GM19351 (cell line): ENCODE data around the gene MYO5B.
"Not testable (repeated sequence)": the region's sequence is repeated elsewhere in the genome, so short reads cannot be mapped to it uniquely, and the experiment has no call there.

Source experiments
- ATAC-seq: cut with Tn5 transposase; IDR thresholded peaks from one replicate; pipeline ENCODE4 v1.9.1; 2021; ENCODE audit warnings: mild to moderate bottlenecking, moderate library complexity; ENCODE audit not compliant: unreplicated experiment

MYO5B gene

DNA sequence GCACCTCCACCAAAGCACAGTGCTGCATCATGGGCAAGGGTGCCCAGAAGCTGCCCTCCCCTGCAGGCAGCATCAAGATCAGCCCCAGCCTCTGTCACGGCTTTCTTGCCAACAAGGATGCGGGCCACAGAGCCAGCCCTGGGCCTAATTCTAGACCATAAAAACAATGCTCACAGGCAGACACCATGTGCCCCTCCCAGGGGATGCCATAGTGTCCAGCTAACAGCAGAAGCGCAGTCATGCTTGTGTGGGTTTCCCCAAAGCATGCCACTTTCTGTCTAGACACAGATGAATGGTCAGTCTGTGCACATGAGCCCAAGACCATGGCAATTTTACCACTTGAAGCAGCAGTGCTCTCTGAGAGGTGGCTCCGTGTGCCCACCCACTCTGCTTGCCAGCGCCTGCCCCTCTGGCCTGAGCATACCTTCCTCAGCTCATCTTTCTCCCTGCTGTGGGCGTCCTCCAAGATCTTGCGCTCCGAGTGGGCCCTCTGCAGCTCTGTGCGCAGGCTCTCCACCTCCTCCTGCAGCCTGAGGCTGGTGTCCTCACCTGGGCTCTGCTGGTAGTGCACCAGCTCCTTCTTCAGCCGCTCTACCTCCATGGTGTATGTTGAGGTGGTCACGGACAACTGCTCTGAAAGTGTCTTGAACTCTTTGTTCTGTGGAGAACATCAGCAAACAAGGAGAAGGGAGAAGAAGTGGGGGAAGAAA is 300.3 kb downstream of the MYO5B start:
- no peak for ATAC-seq

DNA sequence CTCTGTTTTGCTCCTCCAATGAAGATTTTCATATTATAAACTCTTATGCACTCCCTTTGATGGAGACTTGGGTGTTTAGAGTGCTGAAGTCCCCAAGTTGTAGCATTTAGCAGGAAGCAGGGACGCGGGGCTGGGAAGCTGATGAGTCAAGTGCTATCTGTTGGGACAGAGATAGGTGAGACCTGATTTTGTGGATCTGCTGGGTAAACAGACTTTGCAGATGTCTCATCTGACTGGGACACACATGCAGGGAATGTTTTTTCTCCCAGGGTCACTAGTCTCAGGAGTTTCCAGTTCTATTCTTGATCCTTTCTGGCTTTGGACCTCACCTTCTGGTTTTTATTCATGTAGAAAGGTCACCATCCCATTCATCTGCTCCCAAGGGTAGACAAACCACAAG is 301.9 kb downstream of the MYO5B start:
- ATAC-seq, result no peak

DNA sequence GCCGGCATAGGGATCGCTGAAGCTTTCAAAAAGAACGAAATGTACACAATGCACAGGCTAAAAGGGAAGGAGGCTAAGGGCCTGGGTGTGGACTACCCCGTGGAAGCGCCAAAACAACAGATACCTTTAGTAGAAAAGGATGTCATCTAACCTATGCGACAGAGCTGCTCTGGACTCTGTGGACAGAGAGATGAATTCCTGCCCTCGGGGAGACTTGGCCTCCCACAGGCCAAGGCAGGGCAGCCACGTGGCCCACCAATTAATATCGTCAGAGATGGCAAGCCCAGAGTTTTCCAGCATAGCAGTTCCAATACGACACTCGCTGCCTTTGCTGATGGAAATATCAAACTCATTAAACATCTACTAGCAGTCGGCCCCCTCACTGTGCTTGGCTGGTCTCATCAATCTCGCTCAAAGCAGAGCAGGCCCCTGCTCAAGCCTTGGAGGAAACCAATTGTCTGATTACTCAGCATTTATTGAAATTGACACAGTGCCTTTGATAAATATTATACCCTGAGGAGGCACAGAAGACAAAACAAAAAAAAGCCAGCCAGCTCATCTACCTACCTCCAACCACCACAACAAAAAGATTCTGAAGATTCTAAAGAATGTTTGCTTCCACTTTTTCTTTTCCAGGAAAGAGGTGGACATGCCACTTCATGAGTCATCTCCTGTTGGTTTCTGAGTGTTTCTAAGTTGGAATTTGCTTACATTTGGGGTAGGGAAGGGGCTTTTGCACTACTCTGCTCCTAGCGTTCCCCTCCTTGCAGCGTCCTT is 302.6 kb downstream of the MYO5B start:
- ATAC-seq, result no peak

DNA sequence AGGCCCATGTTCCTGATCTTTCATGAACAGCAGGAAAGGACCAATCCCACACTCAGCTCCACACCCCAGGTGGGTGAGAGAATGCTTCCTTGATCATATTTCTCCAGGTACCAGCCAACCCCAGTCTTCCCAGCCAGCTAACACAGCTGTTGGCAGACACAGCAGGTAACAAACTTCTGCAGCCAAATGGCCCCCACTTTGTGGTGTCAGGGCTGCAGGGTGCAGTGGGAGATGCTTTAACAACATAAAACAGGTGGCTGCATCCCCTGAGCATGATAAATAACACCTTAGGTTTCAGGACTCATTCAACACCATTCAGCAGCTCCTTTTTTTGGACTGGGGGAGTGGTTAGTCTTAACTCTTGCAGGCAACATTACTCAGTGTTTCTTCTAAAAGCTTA is 304.9 kb downstream of the MYO5B start:
- no peak for ATAC-seq

DNA sequence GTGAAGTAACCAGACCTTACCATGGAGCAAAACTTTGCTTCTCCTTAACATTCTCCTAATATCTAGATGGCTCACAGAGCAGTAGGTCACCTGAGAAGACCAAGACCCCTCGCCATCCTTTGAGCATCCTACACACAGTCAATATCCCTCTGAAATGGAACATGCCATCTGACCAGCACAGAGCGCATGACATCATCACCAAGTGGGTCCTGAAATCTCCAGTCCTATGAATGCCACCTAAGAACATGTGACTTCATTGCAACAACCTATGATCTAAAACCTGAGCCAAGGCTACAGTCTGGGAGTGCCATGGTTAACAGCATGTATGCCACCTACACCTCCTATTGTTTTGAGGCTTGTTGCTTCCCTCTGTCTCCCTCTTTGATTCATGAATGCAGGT is 305.4 kb downstream of the MYO5B start:
- ATAC-seq, result not testable (repeated sequence)

DNA sequence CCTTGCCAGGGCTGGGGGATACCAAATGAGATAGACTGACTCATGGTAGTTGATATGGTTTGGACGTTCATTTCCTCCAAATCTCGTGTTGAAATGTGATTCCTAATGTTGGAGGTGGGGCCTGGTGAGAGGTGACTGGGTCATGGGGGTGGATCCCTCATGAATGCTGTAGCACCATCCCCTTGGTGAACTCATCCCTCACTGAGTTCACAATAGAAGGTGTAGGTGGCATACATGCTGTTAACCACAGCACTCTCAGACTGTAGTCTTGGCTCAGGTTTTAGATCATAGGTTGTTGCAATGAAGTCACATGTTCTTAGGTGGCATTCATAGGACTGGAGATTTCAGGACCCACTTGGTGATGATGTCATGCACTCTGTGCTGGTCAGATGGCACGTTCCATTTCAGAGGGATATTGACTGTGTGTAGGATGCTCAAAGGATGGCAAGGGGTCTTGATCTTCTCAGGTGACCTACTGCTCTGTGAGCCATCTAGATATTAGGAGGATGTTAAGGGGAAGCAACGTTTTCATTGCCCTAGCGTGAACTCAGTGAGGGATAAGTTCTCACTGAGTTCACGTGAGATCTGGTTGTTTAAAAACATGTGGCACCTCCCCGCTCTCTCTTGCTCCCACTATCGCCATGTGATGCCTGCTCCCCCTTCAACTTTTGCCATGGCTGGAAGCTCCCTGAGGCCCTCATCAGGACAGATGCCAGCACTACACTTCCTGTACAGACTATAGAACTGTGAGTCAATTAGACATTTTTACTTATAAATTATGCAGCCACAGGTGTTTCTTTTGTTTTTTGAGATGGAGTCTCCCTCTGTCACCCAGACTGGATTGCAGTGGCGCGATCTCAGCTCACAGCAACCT is 307.8 kb downstream of the MYO5B start:
- ATAC-seq, result no peak

DNA sequence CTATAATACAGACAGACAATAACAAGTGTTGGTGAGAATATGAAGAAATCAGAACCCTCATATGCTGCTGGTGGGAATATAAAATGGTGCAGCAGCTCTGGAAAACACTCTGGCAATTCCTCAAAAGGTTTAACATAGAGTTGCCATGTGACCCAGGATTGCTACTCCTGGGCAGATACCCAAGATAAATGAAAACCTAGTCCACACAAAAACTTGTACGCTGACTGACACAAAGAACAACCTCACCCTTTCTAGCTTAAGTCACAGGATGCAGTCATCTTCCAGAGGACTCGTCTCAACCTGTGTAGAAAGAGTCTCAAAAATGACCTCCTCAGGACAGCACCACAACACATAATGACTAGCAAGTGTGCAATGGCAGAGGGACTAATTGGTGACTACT is 310.0 kb downstream of the MYO5B start:
- ATAC-seq, result no peak

DNA sequence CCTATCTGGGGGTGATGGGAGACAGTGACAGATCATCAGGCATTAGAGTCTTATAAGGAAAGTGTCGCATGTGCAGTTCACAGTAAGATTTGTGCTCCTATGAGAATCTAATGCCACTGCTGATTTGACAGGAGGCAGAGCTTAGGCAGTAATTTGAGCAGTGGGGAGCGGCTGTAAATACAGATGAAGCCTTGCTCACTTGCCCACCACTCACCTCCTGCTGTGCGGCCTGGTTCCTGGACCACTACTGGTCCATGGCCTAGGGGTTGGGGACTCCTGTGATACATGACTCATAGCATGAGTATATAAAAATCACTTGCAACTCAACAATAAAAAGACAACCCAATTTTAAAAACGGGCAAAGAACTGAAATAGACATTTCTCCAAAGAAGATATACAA is 310.5 kb downstream of the MYO5B start:
- no peak for ATAC-seq

DNA sequence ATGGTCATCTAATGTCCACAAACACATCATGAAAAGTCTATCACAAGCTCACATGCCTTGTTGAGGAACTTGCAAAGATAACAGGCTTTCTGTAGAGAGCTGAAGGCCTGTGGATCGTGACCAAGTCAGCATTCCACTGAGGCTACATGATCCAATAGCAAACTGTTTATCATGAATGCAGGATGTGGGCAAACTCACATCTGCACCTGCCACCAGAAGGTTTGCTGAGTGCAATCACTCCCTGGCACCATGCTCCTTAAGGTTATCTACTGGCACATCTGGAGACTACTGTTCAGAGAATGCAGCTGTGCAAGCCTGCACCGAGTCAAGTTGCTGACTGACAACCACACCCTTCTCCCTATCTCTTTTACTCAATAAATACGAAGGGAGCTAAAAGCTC is 314.3 kb downstream of the MYO5B start:
- no peak for ATAC-seq

DNA sequence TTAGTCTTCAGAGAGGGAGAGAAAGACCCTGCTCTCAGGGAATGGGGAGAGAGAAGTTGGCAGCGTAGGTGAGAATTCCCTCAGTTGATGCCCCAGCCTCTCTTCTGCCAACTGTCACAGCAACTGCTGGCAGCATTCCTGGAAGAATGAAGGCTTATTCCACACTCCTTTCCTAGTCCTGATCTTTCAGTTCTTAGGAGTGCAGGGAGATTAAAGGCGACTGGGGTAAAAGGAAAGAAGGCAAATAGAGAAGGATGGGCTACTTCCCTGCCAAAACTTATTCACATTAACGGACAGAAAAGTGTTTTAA is 315.7 kb downstream of the MYO5B start:
- ATAC-seq, result no peak

DNA sequence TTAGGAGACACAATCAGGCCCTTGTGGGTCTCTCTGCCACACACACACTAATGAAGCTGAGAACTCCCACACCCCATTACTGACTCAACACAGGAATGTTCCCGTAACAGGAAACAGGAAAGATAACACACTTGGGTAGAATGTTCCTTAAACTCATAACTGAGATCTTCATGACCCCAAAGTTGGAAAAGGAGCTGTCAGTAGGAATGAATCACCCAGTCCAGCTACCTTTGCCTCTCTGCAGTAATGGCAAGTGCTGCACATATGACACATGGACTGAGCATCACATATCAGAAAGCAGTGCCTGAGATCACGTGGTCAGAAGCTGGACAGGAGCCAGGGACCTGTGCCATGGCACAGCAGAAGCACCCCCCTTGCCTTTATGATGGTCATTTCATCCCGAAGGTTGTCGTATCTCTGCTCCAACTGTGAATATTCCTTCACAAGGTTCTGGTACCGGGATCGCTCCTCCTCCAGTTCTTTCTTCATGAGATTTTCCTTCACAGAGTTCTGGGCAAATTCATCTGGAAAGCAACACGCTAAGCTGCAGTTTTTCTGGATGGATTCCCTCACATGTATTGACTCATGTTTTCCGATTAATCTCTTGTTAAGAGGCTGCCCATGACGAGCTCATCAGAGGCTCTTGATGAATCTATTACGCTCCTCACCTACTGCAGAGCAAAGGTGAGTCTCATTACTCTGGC is 316.2 kb downstream of the MYO5B start:
- no peak for ATAC-seq

DNA sequence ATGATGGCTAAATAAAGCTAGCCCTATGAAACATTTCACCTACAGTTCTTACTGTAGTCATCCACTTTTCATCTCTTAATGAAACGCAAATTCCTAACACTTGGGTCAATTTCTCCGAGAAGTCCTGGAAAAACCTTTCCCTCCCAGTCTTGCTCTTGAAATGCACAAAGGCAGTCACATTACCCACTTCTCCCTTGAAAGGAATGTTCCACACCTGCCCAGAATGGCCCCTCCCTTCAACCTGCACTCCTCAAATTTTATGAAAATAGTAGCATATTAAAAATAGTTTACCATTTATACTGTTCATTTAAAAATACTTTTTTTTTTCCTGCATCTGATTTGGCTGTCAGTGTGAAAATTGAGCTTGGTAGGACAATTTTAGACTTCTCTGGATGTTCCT is 316.9 kb downstream of the MYO5B start:
- no peak for ATAC-seq

DNA sequence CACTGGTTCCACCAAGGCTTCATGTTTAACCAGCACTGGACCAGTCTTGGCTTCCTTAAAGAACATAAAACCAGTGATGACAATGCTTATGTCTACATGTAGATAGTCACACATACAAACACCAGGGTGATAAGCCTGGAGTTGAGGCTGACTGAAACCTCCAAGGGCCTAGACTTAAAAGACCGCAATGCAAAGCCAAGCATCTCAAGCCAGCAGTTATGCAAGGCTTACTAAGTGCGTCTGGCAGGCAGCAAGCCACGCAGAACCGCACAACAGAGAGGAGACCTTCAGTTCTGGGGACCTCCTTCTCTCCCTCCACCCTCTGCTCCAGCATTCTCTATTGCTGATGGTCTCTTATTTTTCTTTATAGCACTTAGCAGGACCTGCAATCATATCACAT is 318.4 kb downstream of the MYO5B start:
- no peak for ATAC-seq

DNA sequence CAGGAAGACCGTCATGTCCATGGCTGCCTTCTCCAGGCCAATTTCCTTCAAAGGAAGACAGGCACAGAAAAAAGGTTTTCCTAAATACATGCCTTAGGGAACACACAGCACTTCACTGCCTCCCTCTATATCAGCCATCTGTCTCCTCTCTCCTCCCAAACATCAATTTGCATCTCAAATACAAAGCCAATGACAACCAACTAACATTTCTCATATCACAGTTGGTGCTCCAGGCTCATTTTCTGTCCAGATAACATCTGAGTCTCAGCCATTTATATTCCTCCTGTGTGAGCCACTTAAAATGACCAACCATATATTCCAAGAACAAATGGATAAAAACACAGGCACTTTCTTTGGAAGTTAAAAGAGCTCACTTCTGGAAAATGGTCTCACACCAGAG is 319.2 kb downstream of the MYO5B start:
- ATAC-seq, result no peak

DNA sequence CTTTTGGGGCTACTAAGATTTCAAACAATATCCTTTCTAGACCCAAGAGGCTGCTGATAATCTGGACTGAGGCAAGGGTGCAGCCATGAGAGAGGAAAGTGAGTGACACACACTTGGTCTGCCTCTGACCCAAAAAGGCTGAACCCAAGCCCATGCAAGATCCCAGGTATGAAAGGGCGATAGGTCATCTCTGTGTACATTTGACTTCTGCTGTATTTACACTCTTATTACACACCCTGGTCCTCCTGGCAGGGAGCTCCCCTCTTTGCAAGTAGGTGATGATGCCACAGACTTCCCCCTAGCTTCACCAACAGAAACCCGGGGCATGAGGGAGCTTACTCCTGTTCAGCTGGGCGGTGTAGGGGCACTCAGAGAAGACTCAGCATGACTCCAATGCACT is 319.8 kb downstream of the MYO5B start:
- ATAC-seq, result no peak

DNA sequence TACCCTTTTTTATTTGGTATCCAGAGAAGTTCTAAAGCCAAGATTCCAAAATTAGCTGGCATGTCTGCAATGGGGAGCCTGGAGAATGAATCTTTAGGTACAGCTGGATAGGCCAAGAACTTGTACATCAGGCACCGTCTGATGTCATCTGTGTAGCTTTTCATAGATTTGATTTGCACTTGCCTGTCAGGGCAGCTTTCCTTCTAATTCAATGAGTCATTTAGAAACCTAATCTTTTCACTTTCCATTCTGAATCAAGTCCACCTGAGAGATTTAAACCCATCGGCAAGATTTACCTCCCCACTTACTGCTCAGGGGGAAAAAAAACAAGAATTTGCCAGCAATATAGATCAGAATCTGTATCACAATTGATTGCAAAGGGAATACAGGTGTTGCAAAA is 320.7 kb downstream of the MYO5B start:
- ATAC-seq, result peak; percentile 80

DNA sequence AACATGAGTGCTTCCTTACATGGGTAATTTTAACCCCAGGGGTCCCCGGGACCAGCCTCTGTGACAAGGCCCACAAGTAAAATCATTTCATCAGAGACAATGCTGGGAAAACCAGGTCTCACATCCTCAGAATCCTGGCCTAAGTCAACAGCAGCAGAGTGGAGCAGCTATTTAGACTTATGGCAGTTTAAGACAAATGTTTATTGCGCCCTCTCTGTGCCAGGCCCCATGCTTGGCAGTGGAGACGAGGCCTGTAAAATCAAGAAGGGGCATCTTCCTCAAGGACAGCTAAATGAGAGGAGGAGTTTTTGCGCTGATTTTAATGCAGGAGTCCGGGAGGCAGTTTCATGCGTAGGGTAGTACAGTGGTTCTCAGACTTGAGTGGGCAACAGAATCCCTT is 325.6 kb downstream of the MYO5B start:
- ATAC-seq, result no peak

DNA sequence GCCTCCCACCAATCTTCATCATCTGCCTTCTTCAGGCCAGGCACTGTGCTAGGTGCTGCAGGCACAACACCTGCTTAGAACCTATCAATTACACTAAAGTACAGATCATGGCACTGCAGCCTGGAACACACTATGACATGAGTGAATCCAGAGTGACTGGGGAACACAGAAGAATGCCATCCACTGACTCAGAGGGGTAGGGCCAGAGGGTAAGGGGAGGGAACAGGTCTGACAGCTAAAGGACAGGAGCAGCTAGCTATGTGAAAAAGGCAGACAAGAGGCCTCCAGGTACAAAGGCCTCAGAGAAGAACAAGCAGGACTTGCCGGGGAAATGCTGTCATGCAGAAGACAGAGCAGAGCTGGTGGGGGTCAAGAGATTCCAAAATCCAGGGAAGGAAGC is 328.3 kb downstream of the MYO5B start:
- no peak for ATAC-seq

DNA sequence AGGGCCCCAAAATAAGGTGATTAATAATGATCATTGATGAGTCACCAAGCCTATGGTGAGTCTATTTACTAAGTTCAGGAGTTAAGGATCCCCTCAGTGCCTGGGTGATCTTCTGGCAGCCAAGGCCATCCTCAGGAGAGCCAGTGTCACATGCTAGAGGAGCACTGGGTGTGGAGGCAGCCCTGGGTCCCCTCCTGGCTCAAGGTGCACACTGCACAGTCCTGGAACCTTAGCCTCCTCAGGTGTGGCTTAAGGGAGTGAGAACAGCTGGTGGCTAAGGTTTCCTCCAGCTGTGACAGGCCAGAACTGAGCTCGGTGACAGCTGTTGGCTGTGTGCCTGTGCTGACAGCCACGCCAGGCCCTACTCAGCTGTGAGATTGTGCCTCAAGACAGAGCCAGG is 329.5 kb downstream of the MYO5B start:
- ATAC-seq, result peak; percentile 54

DNA sequence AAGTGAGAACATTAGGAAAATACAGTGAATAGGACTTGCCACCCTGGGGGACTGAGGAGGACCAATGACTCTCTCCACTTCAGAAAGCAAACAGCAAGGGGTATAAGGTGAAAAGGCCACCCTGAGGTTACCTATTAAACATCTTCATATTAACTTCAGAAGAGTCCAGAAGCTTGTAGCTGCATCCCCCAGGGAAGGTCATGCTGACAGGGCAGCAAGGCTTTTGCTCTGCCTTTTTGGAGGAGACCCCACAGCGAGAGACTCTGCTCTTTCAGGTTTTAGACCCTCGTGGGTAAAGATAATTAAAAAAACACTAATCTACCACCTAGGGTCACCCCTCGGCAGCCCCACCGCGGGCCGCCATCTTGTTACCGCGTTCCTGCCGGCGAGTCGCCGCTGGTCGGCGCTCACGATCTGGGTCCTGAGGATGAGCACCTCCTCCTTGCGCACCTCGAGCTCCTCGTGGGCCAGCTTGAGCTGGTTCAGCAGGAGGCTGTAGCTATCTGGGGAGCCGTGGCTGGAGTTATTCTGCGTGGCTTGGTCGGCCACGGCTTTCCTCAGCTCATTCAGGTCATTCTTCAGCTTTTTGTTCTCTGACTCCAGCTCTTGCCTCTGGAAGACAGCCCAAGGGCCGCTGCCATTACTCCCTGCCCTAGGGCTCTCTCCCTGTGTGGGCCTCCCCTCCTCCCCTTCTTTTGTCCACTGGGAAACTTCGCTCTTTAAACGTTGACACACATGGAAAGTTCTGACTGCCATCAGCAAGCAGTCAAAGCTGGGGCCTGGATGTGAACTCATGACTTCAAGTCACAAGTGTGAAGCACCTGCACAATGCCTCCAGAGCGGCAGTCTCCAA is 331.0 kb downstream of the MYO5B start:
- ATAC-seq, result no peak
